SK-N-SH (cell line): ENCODE data around the gene PIK3C2B. TPM values are rescaled to one million over a fixed set of nuclear protein-coding genes. Genes with fewer than 3 reads are reported as not detected.

Experiments used
- CTCF ChIA-PET: fragments of 300-600, 350-600 bp; formaldehyde crosslinking; extraction: SDS; loops from one replicate; lab custom pipeline; 2021; lab: Yijun Ruan, JAX
- POLR2A ChIA-PET: fragments of 350-600 bp; sonication (Branson Sonifier 250); formaldehyde crosslinking; extraction: SDS; loops from one replicate; lab custom pipeline; 2020; ENCODE audit warnings: antibody characterized with exemption, inconsistent platforms; lab: Yijun Ruan, JAX
- DNase-seq: peaks from one replicate; pipeline ENCODE4 v3.0.0; 2012
- H2AFZ ChIP-seq: fragments of 200-600 bp; sonication (generic); 2 replicates; pipeline ENCODE4 v1.8.1; 2016; ENCODE audit warnings: antibody characterized with exemption, mild to moderate bottlenecking, low read depth
- H3F3A ChIP-seq: fragments of 200-600 bp; sonication (generic); replicated peaks from 2 replicates; pipeline ENCODE3; 2016; ENCODE audit warnings: antibody characterized with exemption, mild to moderate bottlenecking; ENCODE audit not compliant: insufficient read depth
- H3K27ac ChIP-seq, 2 experiments: fragments of 200-500 bp in 1 of 2; fragments of 200-600 bp in 1 of 2; sonication (Bioruptor generic) in 1 of 2; sonication (generic), shearing (Covaris generic) in 1 of 2; 2 replicates each; pipeline versions ENCODE4 v1.5.1 to v1.6.1; 2014 to 2016; ENCODE audit warnings: low read depth in 2 of 2, inconsistent platforms in 1 of 2, low read length in 1 of 2, mild to moderate bottlenecking in 1 of 2, mixed read lengths in 1 of 2
- H3K27me3 ChIP-seq: fragments of 200-600 bp; sonication (generic), shearing (Covaris generic); 2 replicates; pipeline ENCODE4 v1.6.1; 2016; ENCODE audit warnings: mixed run types; ENCODE audit not compliant: insufficient read depth
- H3K36me3 ChIP-seq, 2 experiments: fragments of 200-500 bp in 1 of 2; fragments of 200-600 bp in 1 of 2; sonication (Bioruptor generic) in 1 of 2; sonication (generic) in 1 of 2; replicated peaks in 1 of 2; 2 replicates each; pipeline versions ENCODE3 to v1.5.1; 2014 to 2016; ENCODE audit warnings: low read length in 1 of 2, mild to moderate bottlenecking in 1 of 2; ENCODE audit not compliant: insufficient read depth in 2 of 2, control insufficient read depth in 1 of 2
- H3K4me1 ChIP-seq, 2 experiments: fragments of 200-500 bp in 1 of 2; fragments of 200-600 bp in 1 of 2; sonication (Bioruptor generic) in 1 of 2; sonication (generic), shearing (Covaris generic) in 1 of 2; 2 replicates each; pipeline versions ENCODE4 v1.5.1 to v1.6.1; 2014 to 2016; ENCODE audit warnings: low read depth in 1 of 2, low read length in 1 of 2, mixed run types in 1 of 2; ENCODE audit not compliant: insufficient read depth in 2 of 2, control insufficient read depth in 1 of 2
- H3K4me2 ChIP-seq: fragments of 200-600 bp; sonication (generic), shearing (Covaris generic); 2 replicates; pipeline ENCODE4 v1.6.1; 2017; ENCODE audit warnings: mixed run types
- H3K4me3 ChIP-seq, 2 experiments: fragments of 200-500 bp in 1 of 2; fragments of 200-600 bp in 1 of 2; sonication (Bioruptor generic) in 1 of 2; sonication (generic), shearing (Covaris generic) in 1 of 2; 2 replicates each; pipeline versions ENCODE4 v1.5.1 to v1.8.1; 2014 to 2016; ENCODE audit warnings: low read depth in 2 of 2, inconsistent platforms in 1 of 2, low read length in 1 of 2, mild to moderate bottlenecking in 1 of 2, mixed read lengths in 1 of 2, moderate library complexity in 1 of 2
- H3K79me2 ChIP-seq: fragments of 200-600 bp; sonication (generic); 2 replicates; pipeline ENCODE4 v1.8.1; 2017; ENCODE audit warnings: mild to moderate bottlenecking; ENCODE audit not compliant: insufficient read depth
- H3K9ac ChIP-seq: fragments of 200-600 bp; sonication (generic); 2 replicates; pipeline ENCODE4 v1.6.1; 2017; ENCODE audit warnings: mixed run types
- H3K9me2 ChIP-seq: fragments of 200-600 bp; sonication (generic); 2 replicates; pipeline ENCODE4 v1.6.1; 2017; ENCODE audit warnings: mixed run types
- H3K9me3 ChIP-seq: fragments of 200-600 bp; sonication (generic); 2 replicates; pipeline ENCODE4 v1.6.1; 2017; ENCODE audit warnings: mixed run types, mild to moderate bottlenecking, moderate library complexity
- H4K20me1 ChIP-seq: fragments of 200-600 bp; sonication (generic); 2 replicates; pipeline ENCODE4 v1.6.1; 2017; ENCODE audit warnings: mild to moderate bottlenecking, mixed run types; ENCODE audit not compliant: insufficient read depth
- CHD2 ChIP-seq: fragments of 150-350 bp; IDR thresholded peaks from 2 replicates; pipeline ENCODE4 v1.6.1; 2018; ENCODE audit warnings: low read length; ENCODE audit not compliant: partially characterized antibody
- EP300 ChIP-seq, 2 experiments: IDR thresholded peaks; 2 replicates each; pipeline versions ENCODE4 v1.4.0 to v1.6.1; 2012; ENCODE audit warnings: borderline replicate concordance in 1 of 2, low read depth in 1 of 2, low read length in 1 of 2
- EZH2phosphoT487 ChIP-seq: fragments of 200-600 bp; sonication (generic); IDR thresholded peaks from 2 replicates; pipeline ENCODE4 v1.6.1; 2017; ENCODE audit warnings: low read depth, mixed run types, mild to moderate bottlenecking, antibody characterized with exemption, moderate library complexity, borderline replicate concordance
- FOSL2 ChIP-seq: IDR thresholded peaks from 2 replicates; pipeline ENCODE4 v1.4.0; 2012; ENCODE audit warnings: low read depth, mild to moderate bottlenecking, moderate library complexity, borderline replicate concordance
- FOXJ3 ChIP-seq: sonication (generic); formaldehyde crosslinking; IDR thresholded peaks from 2 replicates; pipeline ENCODE4 v1.5.1; 2020; ENCODE audit warnings: mild to moderate bottlenecking, missing genetic modification reagents
- GABPA ChIP-seq: IDR thresholded peaks from 2 replicates; pipeline ENCODE4 v1.4.0; 2012; ENCODE audit warnings: low read depth, mild to moderate bottlenecking
- JUND ChIP-seq: IDR thresholded peaks from 2 replicates; pipeline ENCODE4 v1.4.0; 2012
- MEF2A ChIP-seq: IDR thresholded peaks from 2 replicates; pipeline ENCODE4 v1.4.0; 2012; ENCODE audit warnings: low read depth, borderline replicate concordance
- MXI1 ChIP-seq: IDR thresholded peaks from 2 replicates; pipeline ENCODE4 v1.6.1; 2012; ENCODE audit warnings: mild to moderate bottlenecking, low read depth, low read length, improper control_type of control experiment
- NRF1 ChIP-seq: IDR thresholded peaks from 2 replicates; pipeline ENCODE4 v1.6.1; 2012; ENCODE audit warnings: low read depth, mild to moderate bottlenecking, low read length
- POLR2AphosphoS5 ChIP-seq: IDR thresholded peaks from 2 replicates; pipeline ENCODE4 v1.6.1; 2012; ENCODE audit warnings: low read depth, low read length
- RAD21 ChIP-seq: IDR thresholded peaks from 2 replicates; pipeline ENCODE4 v1.6.1; 2012; ENCODE audit warnings: mild to moderate bottlenecking, low read length
- RCOR1 ChIP-seq: fragments of 150-350 bp; IDR thresholded peaks from 2 replicates; pipeline ENCODE4 v1.6.1; 2017; ENCODE audit warnings: antibody characterized with exemption, low read length
- RFX5 ChIP-seq: IDR thresholded peaks from 2 replicates; pipeline ENCODE4 v1.6.1; 2012; ENCODE audit warnings: mild to moderate bottlenecking, improper control_type of control experiment, low read length
- SIN3A ChIP-seq: IDR thresholded peaks from 2 replicates; pipeline ENCODE4 v1.6.1; 2012; ENCODE audit warnings: low read depth, mild to moderate bottlenecking, low read length, moderate library complexity, borderline replicate concordance
- SMC3 ChIP-seq: IDR thresholded peaks from 2 replicates; pipeline ENCODE4 v1.6.1; 2012; ENCODE audit warnings: low read depth, low read length, improper control_type of control experiment
- TAF1 ChIP-seq: IDR thresholded peaks from 2 replicates; pipeline ENCODE4 v1.6.1; 2012; ENCODE audit warnings: low read depth, mild to moderate bottlenecking, low read length, moderate library complexity, borderline replicate concordance
- TEAD4 ChIP-seq: IDR thresholded peaks from 2 replicates; pipeline ENCODE4 v1.4.0; 2012; ENCODE audit warnings: mild to moderate bottlenecking, borderline replicate concordance; ENCODE audit not compliant: insufficient read depth
- YY1 ChIP-seq: IDR thresholded peaks from 2 replicates; pipeline ENCODE4 v1.4.0; 2012; ENCODE audit warnings: low read depth, mild to moderate bottlenecking
- WGBS: methylation state at CpG from one replicate; pipeline ENCODE4 v1.1.6; 2017; ENCODE audit warnings: low lambda C conversion rate; 5-methylcytosine and 5-hydroxymethylcytosine counted together
- polyA plus RNA-seq, 3 experiments: library from polyadenylated mRNA; depleted of rRNA; stranded (reverse); fragments of >200 nt; gene quantifications; 2 replicates each; pipeline ENCODE4 v1.2.3, GENCODE V29; 2012
- TF ChIP-seq, protein P1 (sequence below): IDR thresholded peaks from 2 replicates; pipeline ENCODE4 v1.4.0; 2012; ENCODE audit warnings: low read depth
- TF ChIP-seq, protein P2 (sequence below): IDR thresholded peaks from 2 replicates; pipeline ENCODE4 v1.6.1; 2012; ENCODE audit warnings: mild to moderate bottlenecking, low read depth, low read length, moderate library complexity
- TF ChIP-seq, protein P3 (sequence below): IDR thresholded peaks from 2 replicates; pipeline ENCODE4; 2012
- TF ChIP-seq, protein P4 (sequence below): IDR thresholded peaks from 2 replicates; pipeline ENCODE4 v1.4.0; 2012; ENCODE audit warnings: low read depth, borderline replicate concordance

The PIK3C2B gene
- polyA plus RNA-seq, 1 of the 3 experiments (the other 2 are of a cell fraction), result 6.5 TPM

DNA sequence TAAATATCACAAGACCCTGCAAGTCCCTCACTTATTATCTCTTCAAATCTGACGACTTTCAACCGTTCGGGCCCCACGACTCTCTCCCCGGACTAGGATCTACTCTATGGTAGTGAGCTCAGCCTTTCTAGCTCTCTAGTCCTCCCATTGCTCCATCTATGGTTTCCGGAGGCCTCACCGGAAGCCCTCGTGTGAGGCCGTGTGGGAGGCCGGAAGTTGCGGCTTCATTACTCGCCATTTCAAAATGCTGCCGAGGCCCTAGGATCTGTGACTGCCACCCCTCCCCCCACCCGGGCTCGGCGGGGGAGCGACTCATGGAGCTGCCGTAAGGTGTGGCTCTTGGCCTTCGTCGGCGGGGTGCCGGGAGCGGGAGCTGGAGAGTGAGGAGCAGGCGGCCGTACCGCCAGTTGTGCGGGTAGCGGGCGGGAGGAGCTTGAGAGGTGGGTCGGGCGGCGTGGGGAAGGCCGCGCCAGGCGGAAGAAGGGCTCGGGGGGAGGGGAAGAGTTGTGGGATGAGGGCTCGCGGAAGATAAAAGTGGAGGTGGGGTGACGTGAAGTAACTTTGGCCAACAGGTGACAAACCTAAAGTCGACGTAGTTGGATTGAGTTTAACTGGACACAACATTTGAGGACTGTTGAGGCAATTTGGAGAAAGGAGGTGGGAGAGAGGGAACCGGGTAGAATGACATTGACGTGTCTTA, 21.7 kb upstream of the PIK3C2B start, which contains the start of gene MDM4 (continued):
- TF ChIP-seq MEF2A (no peak), RAD21 (no peak), YY1 (peak; percentile 88), CHD2 (peak; percentile 89), TAF1 (peak; percentile 85; the same call in 1 of the 2 replicates), TEAD4 (peak; percentile 54; the same call in 1 of the 2 replicates)
- TF ChIP-seq, protein P1, sequence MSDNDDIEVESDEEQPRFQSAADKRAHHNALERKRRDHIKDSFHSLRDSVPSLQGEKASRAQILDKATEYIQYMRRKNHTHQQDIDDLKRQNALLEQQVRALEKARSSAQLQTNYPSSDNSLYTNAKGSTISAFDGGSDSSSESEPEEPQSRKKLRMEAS, result peak; percentile 94
- TF ChIP-seq, protein P2, sequence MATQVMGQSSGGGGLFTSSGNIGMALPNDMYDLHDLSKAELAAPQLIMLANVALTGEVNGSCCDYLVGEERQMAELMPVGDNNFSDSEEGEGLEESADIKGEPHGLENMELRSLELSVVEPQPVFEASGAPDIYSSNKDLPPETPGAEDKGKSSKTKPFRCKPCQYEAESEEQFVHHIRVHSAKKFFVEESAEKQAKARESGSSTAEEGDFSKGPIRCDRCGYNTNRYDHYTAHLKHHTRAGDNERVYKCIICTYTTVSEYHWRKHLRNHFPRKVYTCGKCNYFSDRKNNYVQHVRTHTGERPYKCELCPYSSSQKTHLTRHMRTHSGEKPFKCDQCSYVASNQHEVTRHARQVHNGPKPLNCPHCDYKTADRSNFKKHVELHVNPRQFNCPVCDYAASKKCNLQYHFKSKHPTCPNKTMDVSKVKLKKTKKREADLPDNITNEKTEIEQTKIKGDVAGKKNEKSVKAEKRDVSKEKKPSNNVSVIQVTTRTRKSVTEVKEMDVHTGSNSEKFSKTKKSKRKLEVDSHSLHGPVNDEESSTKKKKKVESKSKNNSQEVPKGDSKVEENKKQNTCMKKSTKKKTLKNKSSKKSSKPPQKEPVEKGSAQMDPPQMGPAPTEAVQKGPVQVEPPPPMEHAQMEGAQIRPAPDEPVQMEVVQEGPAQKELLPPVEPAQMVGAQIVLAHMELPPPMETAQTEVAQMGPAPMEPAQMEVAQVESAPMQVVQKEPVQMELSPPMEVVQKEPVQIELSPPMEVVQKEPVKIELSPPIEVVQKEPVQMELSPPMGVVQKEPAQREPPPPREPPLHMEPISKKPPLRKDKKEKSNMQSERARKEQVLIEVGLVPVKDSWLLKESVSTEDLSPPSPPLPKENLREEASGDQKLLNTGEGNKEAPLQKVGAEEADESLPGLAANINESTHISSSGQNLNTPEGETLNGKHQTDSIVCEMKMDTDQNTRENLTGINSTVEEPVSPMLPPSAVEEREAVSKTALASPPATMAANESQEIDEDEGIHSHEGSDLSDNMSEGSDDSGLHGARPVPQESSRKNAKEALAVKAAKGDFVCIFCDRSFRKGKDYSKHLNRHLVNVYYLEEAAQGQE, result no peak

DNA sequence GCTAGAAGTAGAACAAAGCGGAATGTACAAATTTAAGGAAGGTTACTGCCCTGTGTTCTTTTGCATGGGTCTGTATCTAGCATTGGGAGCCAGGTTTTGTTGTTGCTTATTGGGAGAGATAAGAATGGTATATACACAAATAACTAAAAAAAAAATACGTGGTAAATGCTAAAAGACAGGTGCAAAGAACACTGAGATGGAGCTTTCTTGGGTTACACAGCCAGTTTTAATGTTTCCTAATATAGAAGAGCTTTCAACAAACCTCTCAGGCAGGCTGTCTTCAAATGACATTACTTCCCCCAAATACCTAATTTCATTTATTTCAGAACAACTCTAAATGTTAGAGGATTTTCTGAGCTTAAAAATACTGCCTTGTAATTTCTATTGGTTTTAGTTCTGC, 20.2 kb upstream of the PIK3C2B start:
- H4K20me1 ChIP-seq, result no peaks in the 10 kb centered on the region
- H3K4me3 ChIP-seq, result no peak overlapping the region
- no peak overlapping the region for H3K27ac ChIP-seq
- ChIA-PET CTCF (interaction anchor here (0.6 to 3.7 kb wide), 8 partner anchors 12 to 1258 kb away, joined by 3 to 20 read pairs (median 5); partner anchors contain the start of gene PIK3C2B), POLR2A (interaction anchor here (0.6 to 3.2 kb wide), 3 partner anchors 8 to 161 kb away, joined by 3 to 51 read pairs (median 5); no protein-coding TSS in a partner anchor)
- H3K4me1 ChIP-seq, result peaks cover 4 to 8% of the 10 kb centered on the region in 2 experiments; a peak in 1 of 4 replicates
- H3K79me2 ChIP-seq, result peaks cover 36% of the 10 kb centered on the region
- no peak overlapping the region for H3K9ac ChIP-seq
- no peaks in the 10 kb centered on the region for H3K9me3 ChIP-seq
- H3F3A ChIP-seq, result peaks cover 4% of the 10 kb centered on the region
- H2AFZ ChIP-seq, result no peak overlapping the region
- 58% methylated on average over 2 of the region's 2 CpGs for WGBS
- peaks cover 0 to 12% of the 10 kb centered on the region in 2 experiments for H3K36me3 ChIP-seq
- no peak for DNase-seq
- no peaks in the 10 kb centered on the region for H3K9me2 ChIP-seq
- no peak overlapping the region for H3K4me2 ChIP-seq
- TF ChIP-seq EZH2phosphoT487 (no peak), TAF1 (no peak), POLR2AphosphoS5 (no peak), NRF1 (no peak), SMC3 (no peak), RCOR1 (no peak), JUND (no peak), EP300 (IDR thresholded peaks at IDR 0.05; ENCODE audit: borderline replicate concordance in 1 of 2, low read depth in 1 of 2, low read length in 1 of 2) (no peak), GABPA (no peak), MXI1 (no peak), FOXJ3 (CRISPR knock-in tag) (no peak), SIN3A (no peak), FOSL2 (no peak), CHD2 (no peak), MEF2A (no peak), YY1 (no peak), RFX5 (no peak)
- TF ChIP-seq, protein P3, sequence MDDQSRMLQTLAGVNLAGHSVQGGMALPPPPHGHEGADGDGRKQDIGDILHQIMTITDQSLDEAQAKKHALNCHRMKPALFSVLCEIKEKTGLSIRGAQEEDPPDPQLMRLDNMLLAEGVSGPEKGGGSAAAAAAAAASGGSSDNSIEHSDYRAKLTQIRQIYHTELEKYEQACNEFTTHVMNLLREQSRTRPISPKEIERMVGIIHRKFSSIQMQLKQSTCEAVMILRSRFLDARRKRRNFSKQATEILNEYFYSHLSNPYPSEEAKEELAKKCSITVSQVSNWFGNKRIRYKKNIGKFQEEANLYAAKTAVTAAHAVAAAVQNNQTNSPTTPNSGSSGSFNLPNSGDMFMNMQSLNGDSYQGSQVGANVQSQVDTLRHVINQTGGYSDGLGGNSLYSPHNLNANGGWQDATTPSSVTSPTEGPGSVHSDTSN, result no peak
- TF ChIP-seq, protein P4, sequence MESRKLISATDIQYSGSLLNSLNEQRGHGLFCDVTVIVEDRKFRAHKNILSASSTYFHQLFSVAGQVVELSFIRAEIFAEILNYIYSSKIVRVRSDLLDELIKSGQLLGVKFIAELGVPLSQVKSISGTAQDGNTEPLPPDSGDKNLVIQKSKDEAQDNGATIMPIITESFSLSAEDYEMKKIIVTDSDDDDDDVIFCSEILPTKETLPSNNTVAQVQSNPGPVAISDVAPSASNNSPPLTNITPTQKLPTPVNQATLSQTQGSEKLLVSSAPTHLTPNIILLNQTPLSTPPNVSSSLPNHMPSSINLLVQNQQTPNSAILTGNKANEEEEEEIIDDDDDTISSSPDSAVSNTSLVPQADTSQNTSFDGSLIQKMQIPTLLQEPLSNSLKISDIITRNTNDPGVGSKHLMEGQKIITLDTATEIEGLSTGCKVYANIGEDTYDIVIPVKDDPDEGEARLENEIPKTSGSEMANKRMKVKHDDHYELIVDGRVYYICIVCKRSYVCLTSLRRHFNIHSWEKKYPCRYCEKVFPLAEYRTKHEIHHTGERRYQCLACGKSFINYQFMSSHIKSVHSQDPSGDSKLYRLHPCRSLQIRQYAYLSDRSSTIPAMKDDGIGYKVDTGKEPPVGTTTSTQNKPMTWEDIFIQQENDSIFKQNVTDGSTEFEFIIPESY, result no peak
- TF ChIP-seq, protein P1, result no peak
- TF ChIP-seq, all 33 proteins: peak for 0
- H3K27me3 ChIP-seq, result no peaks in the 10 kb centered on the region
